GM12874 (cell line): ENCODE measurements around the gene PLCG1.

Source experiments
- TF ChIP-seq, protein P1 (sequence below): IDR thresholded peaks from 2 replicates; pipeline ENCODE4 v1.5.1; 2011; ENCODE audit warnings: low read depth, mild to moderate bottlenecking, control low read depth, low read length, moderate library complexity; ENCODE audit not compliant: insufficient read depth

PLCG1 gene

DNA sequence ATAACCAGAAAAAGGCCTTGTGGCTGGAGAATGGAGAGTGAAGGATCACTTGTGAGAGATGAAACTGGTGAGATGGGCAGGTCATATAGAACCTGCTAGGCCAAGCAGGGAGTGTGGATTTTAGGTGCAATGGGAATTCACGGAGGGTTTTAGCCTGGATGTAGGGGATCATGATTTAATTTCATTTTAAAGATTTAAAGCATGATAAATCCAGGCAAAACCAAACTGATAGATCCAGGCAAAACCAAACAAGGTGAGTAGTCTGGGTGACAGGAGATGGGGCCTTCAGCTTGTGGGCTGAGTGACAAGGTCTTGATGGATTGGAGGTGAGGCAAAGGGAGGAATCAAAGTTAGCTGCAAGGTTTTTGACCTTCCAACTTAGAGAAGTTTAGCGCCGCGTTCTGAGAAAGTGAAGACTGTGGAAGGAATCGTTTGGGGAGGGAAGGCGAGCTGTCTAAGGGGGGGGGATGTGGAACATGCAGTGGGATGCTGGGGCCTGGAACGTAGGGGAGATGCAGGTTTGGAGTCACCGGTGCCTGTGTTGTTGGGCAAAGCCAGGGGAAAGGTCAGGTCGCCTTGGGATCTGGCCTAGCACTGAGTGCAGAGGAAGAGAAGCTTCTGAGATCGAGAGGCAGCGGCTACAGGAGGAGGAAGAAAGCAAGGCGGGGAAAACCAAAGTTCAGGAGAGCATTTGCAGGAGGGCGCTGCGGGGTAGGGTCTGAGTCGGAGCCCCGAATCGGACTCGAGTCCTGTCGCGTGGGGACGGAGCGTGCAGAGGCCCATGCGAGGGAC lies 1.3 kb upstream of the PLCG1 start:
- TF ChIP-seq, protein P1, sequence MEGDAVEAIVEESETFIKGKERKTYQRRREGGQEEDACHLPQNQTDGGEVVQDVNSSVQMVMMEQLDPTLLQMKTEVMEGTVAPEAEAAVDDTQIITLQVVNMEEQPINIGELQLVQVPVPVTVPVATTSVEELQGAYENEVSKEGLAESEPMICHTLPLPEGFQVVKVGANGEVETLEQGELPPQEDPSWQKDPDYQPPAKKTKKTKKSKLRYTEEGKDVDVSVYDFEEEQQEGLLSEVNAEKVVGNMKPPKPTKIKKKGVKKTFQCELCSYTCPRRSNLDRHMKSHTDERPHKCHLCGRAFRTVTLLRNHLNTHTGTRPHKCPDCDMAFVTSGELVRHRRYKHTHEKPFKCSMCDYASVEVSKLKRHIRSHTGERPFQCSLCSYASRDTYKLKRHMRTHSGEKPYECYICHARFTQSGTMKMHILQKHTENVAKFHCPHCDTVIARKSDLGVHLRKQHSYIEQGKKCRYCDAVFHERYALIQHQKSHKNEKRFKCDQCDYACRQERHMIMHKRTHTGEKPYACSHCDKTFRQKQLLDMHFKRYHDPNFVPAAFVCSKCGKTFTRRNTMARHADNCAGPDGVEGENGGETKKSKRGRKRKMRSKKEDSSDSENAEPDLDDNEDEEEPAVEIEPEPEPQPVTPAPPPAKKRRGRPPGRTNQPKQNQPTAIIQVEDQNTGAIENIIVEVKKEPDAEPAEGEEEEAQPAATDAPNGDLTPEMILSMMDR: no peak

DNA sequence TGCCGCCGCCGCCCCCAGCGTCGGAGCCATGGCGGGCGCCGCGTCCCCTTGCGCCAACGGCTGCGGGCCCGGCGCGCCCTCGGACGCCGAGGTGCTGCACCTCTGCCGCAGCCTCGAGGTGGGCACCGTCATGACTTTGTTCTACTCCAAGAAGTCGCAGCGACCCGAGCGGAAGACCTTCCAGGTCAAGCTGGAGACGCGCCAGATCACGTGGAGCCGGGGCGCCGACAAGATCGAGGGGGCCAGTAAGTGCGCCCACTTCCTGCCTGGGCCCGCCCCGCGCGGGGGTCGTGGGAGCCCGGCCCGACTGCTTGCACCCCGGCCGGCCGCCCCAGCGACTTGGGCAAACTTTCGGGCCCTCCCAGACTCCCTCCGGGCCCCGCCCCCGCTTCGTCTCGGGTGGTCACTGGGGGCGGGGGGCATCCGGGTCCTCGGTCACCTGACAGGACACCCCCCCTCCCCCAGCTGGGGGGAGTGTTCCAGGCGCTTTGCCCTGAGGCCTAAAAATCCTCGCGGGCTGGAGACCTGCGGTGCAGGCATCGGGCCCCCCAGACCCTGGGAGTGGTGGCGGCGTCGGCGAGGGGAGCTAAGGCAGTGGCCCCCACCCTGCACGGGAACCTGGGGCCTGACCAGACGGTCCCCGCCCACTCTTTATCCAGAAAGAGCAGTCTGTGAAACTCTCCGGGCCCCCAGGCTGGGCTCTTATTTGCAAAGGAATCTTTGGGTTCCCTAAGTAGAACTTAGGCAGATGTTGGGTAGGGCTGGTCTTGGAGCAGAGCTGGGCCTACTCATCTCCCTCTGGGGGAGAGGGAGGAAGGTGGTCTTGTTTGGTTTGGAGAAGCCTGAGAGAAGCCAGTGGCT lies 501 bp downstream of the PLCG1 start:
- TF ChIP-seq, protein P1: no peak

DNA sequence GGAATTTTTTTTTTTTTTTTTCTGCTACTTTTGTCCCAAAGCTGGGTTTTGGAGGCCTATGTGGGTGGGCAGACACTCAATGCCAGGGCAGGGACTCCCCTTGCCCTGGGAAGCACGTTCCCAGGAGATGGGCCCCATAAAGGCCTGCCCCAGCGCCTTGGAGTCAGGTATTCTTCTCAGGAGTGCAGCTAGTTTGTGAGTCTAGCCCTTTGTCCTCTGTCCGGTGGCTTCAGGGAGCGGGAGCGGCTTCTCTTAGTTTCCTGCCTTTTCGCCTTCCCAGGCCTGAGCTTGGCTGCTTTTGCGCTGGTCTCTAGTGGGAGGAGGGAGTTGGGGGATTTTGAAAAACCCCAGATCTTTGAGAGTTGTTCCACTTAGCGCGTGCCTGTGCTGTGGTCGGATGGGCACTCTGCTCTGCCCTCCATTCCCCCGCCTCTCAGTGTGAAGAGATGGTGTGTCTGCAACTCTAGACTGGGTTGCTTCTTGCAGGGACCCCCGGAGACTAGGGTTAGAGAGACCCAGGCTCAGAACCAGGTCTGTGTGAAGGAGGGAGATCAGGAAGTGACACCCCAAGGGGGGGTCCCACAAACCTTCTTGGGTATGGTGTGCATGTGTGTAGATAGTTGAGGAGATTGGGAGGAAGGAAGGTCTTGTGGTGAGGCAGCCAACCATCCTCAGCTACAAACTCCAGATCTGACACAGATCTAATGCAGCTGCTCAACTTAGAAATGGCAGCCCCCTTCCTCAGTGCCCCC lies 1.3 kb downstream of the PLCG1 start:
- TF ChIP-seq, protein P1: no peak

DNA sequence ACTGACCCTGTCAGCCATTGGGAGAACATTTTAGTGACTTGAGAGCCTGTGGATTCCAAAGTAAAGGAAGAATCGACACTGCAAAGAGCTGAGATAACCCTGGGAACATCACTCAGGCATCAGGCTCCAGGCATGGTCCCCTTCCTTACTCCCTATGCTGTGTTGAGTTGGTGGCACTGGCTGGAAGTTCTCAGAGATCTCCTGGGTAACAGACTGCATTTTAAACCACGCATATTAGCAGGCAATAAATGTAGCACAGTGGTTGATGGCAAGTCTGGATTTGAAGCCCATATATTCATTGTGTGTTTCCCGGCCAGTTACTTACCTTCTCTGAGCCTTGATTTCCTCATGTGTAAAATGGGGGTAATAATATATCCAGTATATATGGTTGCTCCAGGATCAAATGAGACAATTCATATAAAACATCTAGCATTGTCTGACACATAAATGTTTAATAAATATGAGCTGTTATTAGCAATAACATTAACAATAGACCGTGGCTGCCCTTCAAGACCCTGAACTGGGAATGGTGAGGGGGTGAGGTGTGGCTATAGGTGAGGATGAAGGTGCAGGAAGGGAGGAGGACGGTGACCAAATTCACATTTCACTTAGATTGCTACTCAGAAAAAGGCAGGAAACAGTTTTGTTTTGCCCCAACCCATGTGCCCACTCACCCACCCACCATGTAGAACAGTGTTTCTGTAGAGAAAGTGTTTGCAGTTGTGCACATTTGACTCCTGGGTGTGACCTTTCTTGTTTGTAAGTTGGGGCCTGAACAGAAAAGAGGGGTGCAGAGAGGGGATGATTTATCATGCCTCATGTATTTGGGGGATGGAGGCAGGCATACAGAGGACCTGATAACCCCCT lies 2.1 kb downstream of the PLCG1 start:
- TF ChIP-seq, protein P1: no peak

DNA sequence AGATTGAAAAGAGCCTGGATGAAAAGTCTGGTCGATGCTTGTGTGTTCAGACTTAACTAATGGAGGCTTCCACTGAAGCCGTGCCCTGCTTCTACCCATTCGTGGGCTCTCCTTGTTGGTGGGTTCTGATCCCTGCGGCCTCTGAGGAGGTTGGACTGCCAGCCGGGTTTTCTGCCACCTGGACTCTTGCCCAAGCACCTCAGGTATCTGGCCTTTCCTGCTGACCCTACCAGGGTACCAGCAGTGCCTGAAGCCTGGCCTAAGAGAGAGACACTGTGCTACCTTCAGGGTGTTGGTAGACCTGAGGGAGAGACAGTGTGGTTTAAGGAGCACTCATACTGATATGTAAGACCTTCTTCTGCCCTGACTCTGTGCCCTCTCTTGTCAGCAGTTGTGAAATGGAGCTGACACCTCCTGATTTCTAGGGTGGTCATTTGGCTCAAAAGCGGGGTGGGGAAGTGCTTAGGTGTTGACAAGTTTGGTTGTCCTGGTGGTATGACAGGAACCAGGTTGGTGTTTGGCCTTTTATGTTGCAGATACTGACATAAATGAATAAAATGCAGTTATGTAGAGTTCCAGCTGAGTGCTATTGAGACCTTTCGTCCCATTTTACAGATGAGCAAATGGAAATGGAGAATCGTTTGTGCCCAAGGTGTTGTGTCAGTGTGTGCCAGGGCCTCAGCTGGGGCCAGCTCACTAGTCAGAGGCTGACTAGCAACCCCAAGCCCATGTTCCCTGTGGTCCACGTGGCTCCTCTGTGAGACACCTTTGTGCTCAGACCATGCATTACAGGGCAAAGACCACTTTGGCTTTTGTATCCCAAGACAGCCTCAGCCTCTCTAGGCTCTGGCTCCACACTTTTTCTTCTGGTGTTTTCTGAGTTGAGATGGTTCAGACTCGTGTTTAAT lies 3.1 kb downstream of the PLCG1 start:
- TF ChIP-seq, protein P1: no peak

DNA sequence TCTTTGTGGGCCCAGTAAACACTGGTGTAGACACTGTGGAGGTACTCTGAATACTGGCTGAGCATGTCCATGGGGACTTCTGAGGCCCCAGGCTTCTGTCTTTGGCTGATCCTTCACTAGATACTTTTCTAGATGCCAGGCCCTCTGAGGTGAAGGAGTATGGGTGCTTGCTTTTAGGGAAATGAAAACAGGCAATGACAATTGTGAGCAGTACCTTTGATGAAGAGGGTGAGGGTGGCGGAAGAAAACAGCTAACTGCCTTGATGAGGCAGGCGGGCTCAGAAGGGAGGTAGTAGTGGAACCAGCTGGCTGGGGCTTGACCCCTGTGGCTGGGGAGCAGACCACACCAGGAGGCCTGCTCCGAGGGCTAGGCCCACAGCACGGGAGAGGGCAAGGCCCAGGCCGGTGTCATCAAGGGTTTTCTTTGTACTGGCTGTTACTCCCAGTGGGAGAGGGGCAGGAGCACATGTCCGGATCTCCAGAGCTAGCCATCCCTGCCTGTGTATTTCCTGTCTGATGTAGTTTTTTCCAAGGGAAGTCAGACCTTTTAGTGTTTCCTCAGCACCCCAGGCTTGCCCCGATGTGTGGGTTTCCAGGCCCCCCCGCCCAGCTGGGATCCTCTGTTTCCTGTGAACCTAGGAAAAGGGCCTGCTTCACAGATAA lies 3.9 kb downstream of the PLCG1 start:
- TF ChIP-seq, protein P1: no peak
